ENCODE measurements around the gene NTNG2.

Gene NTNG2

DNA sequence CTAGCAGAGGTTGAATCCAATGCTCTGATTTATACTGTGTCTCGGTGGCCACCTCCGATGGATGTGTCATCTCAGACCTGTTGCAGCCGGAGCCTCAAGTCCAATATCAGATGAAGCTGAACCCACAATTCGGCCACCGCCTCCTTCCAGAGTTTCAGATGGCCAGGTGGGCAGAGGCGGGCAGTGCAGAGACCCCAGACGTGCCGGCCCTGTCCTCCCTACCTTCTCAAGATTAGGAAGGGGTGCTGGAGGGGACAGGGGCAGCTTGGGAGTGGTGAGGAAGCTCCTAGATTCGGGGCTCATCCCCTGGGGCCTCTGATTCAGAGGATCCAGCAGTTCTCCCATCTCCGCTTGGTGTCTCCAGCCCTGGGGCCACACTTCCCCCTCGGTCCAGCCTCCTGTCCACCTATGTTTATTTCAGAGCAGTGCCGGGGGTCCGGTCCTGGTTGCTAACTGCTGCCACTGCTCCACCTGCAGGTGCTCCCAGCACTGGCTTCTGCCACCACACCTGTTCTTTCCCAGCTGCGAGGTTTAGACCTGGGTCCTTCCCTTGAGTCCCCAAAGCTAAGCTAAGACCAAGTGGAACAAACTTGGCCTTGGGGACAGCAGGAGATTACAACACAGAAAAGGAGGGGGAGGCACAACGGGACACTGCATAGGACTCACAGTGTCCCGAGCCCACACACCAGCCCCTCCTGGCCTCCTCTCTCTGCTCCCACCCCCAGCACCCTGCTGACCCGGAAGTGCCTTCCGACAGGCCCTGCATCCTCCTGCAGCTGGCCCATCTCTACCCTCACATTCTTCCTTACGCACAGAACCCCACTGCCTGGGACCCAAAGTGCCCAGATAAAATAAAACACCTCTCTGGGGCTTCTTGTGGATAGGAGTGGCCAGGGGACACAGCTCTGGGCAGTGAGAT is 81.6 kb downstream of the NTNG2 start:
- TF ChIP-seq, protein P1, sequence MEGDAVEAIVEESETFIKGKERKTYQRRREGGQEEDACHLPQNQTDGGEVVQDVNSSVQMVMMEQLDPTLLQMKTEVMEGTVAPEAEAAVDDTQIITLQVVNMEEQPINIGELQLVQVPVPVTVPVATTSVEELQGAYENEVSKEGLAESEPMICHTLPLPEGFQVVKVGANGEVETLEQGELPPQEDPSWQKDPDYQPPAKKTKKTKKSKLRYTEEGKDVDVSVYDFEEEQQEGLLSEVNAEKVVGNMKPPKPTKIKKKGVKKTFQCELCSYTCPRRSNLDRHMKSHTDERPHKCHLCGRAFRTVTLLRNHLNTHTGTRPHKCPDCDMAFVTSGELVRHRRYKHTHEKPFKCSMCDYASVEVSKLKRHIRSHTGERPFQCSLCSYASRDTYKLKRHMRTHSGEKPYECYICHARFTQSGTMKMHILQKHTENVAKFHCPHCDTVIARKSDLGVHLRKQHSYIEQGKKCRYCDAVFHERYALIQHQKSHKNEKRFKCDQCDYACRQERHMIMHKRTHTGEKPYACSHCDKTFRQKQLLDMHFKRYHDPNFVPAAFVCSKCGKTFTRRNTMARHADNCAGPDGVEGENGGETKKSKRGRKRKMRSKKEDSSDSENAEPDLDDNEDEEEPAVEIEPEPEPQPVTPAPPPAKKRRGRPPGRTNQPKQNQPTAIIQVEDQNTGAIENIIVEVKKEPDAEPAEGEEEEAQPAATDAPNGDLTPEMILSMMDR (conservative IDR thresholded peaks at IDR 0.05; ENCODE audit: control insufficient read depth, insufficient read depth, low read depth, low read length): no peak
- DNase-seq (ENCODE audit: low read depth): no peak
- H3K4me3 ChIP-seq (ENCODE audit: control insufficient read depth, low read depth, low read length): no peak overlapping the region

DNA sequence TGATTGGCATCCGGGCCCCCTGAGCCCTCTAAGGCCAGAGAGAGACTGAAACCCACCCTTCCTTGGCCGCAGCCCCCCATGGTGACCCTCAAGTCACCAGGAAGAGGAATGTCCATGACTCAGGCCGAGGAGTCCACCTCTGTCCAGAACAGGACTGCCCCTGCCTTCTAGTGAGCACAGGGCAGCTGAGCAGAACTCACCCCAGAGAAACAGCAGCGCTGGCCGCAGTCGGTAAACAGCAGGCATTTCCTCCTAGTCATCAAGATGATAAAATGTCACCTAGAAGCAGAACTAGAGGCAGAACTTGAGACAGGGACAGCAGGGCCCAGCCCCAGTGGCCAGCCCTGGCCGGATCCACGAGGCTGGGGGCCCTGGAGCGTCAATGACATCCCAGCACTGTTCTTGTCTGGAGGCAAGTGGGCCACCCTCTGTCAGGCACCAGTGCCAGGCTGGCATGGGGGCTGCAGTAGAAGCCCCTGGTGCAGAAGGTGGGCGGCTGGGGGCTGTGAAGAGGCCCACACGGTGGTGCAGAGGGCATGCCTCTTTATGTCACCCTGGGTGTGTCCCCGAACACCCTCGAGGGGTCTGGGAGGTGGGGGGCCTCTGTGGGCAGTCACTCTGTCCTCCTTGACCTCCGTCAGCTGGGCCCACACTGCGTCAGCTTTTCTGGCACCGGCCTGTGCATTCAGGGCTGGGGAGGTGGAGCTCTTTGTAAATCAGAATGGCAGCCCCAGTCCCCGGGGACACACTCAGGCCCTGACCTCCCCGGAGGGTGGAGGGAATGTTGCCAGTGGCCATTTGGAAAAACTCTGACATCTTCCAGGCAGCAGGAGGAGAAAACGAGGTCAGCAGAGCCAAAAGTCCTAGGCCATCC is 83.0 kb downstream of the NTNG2 start:
- TF ChIP-seq, protein P1 (conservative IDR thresholded peaks at IDR 0.05; ENCODE audit: control insufficient read depth, insufficient read depth, low read depth, low read length): no peak
- H3K4me3 ChIP-seq (ENCODE audit: control insufficient read depth, low read depth, low read length): no peak overlapping the region
- no peak for DNase-seq (ENCODE audit: low read depth)

DNA sequence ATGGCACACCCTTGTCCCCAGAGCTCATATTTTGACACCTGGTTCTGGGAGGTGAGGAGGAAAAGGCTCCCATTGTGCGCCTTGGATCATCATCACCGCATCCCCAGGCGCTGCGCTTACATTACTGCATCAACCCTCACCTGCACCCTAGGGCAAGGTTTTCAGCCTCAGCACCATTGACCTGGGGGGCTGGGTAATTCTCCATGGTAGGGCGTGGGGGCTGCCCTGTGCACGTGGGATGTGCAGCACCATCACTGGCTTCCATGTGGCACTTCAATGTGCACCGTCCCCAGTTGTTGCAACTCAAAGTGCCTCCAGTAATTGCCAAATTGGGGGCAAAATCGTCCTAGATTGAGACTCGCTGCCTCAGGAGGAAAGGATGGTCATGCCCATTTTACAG is 83.6 kb downstream of the NTNG2 start:
- TF ChIP-seq, protein P1 (conservative IDR thresholded peaks at IDR 0.05; ENCODE audit: control insufficient read depth, insufficient read depth, low read depth, low read length): no peak
- H3K4me3 ChIP-seq (ENCODE audit: control insufficient read depth, low read depth, low read length): no peak overlapping the region

DNA sequence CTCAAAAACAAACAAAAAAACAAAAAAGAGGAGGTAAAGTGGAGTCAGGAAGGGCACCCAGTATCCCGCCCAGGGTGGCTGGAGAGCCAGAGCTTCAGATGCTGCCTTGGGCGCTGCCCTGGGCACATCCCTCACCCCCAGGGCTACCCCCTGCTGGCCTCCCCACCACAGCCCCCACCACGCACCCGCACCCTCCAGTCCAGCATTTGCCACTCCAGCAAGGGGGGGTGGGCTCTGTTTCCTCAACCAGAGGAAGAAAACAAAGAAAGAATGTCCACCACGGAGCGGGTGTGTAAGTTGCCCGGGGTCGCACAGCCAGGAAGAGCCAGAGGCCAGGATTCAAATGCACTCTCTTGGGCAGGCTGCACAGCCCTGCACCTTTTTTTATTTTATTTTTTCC is 86.1 kb downstream of the NTNG2 start:
- no peak overlapping the region for H3K4me3 ChIP-seq (ENCODE audit: control insufficient read depth, low read depth, low read length)
- TF ChIP-seq, protein P1 (conservative IDR thresholded peaks at IDR 0.05; ENCODE audit: control insufficient read depth, insufficient read depth, low read depth, low read length): no peak

More for the DNA sequence above, 83.6 kb downstream of the NTNG2 start:
- no peak for DNase-seq (ENCODE audit: low read depth)

DNA sequence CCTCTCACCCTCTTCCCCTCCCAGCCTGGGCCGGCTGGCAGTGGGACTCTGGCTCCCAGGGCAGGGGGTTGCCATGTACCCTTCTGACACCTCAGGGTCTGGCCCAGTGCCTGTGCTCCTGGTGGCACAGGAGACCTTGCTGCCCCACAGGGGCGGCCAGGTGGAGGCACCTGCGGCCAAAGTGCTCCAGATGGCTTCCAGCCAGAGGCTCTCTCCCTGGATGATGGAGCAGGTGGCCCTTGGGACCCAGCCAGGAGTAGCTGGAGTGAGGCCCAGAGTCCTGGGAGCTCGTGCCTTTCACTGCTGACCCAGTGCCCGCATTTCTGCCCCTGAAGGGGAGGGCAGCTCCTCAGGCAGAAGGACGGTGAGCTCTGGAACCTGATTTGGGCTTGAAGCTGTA is 87.3 kb downstream of the NTNG2 start:
- TF ChIP-seq, protein P1 (conservative IDR thresholded peaks at IDR 0.05; ENCODE audit: control insufficient read depth, insufficient read depth, low read depth, low read length): no peak
- no peak overlapping the region for H3K4me3 ChIP-seq (ENCODE audit: control insufficient read depth, low read depth, low read length)
- DNase-seq (ENCODE audit: low read depth): no peak

More for the DNA sequence above, 86.1 kb downstream of the NTNG2 start:
- no peak for DNase-seq (ENCODE audit: low read depth)

DNA sequence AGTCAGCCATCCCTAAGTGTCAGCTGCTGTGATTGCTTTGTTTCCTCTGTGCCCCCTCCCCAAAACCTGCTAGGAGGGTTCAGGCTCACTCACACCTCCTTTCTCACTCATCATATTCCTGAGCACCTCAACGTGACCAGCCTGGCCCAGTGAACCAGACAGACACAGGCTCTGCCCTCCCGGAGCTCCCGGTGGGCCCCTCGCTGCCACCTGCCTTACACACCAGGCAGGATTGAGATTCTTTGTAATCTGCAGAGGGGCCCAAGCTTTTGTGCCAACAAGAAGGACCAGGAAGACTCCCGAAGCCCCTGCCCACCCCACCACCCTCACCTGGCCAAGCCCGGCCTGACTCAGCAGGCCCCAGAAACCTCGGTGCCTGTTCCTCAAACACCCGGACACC is 87.8 kb downstream of the NTNG2 start:
- TF ChIP-seq, protein P1 (conservative IDR thresholded peaks at IDR 0.05; ENCODE audit: control insufficient read depth, insufficient read depth, low read depth, low read length): no peak
- no peak for DNase-seq (ENCODE audit: low read depth)
- no peak overlapping the region for H3K4me3 ChIP-seq (ENCODE audit: control insufficient read depth, low read depth, low read length)
